ENCODE measurements around the gene GJB3.
A peak's percentile ranks its signal among the peaks of the same experiment; 100 is the strongest.
"Not testable (repeated sequence)": the region's sequence is repeated elsewhere in the genome, so short reads cannot be mapped to it uniquely, and the experiment has no call there.

Gene GJB3

GRCh38 chr1:34763142-34763781 is 17.8 kb upstream of the GJB3 start:
- Histone ChIP-seq H3K36me3 (ENCODE audit: low read depth) (0 out of 2 replicates have a peak, but pooled peaks cover 1% of the 10 kb centered on the region), H3K9me3 (ENCODE audit: severe bottlenecking) (no peaks in the 10 kb centered on the region), H3K4me3 (ENCODE audit: severe bottlenecking) (no peak overlapping the region), H3K4me1 (ENCODE audit: insufficient read depth, poor library complexity, severe bottlenecking) (peaks cover 37% of the 10 kb centered on the region), H3K27ac (ENCODE audit: poor library complexity, severe bottlenecking) (peak overlapping the region; percentile 92), H3K27me3 (ENCODE audit: insufficient read depth, poor library complexity, severe bottlenecking) (no peaks in the 10 kb centered on the region)
- no peak for TF ChIP-seq CTCF (IDR thresholded peaks at IDR 0.05; ENCODE audit: poor library complexity, severe bottlenecking)
- DNase-seq (ENCODE audit: low spot score) (no peak), ATAC-seq (ENCODE audit: low read depth) (peak; percentile 82)

GRCh38 chr1:34768856-34769255 is 12.2 kb upstream of the GJB3 start:
- TF ChIP-seq CTCF (IDR thresholded peaks at IDR 0.05; ENCODE audit: poor library complexity, severe bottlenecking), result no peak
- H3K27me3 ChIP-seq (ENCODE audit: insufficient read depth, poor library complexity, severe bottlenecking), result no peaks in the 10 kb centered on the region
- H3K4me3 ChIP-seq (ENCODE audit: severe bottlenecking), result no peak overlapping the region
- ATAC-seq (ENCODE audit: low read depth) (no peak), DNase-seq (ENCODE audit: low spot score) (no peak)
- no peaks in the 10 kb centered on the region for H3K9me3 ChIP-seq (ENCODE audit: severe bottlenecking)
- peak overlapping the region; percentile 12 for H3K27ac ChIP-seq (ENCODE audit: poor library complexity, severe bottlenecking)
- H3K4me1 ChIP-seq (ENCODE audit: insufficient read depth, poor library complexity, severe bottlenecking), result peaks cover 20% of the 10 kb centered on the region
- no peaks in the 10 kb centered on the region for H3K36me3 ChIP-seq (ENCODE audit: low read depth)

- ATAC-seq (ENCODE audit: low read depth) (peak; percentile 10; the same call in 1 of the 3 replicates), DNase-seq (ENCODE audit: low spot score) (no peak)
- Histone ChIP-seq H3K27ac (ENCODE audit: poor library complexity, severe bottlenecking) (no peak overlapping the region), H3K27me3 (ENCODE audit: insufficient read depth, poor library complexity, severe bottlenecking) (no peaks in the 10 kb centered on the region), H3K4me3 (ENCODE audit: severe bottlenecking) (no peak overlapping the region), H3K4me1 (ENCODE audit: insufficient read depth, poor library complexity, severe bottlenecking) (peaks cover 14% of the 10 kb centered on the region), H3K9me3 (ENCODE audit: severe bottlenecking) (no peaks in the 10 kb centered on the region), H3K36me3 (ENCODE audit: low read depth) (no peaks in the 10 kb centered on the region)
- TF ChIP-seq CTCF (IDR thresholded peaks at IDR 0.05; ENCODE audit: poor library complexity, severe bottlenecking), result no peak
These were observed 10.0 kb upstream of the GJB3 start for GRCh38 chr1:34770891-34771504.

- Histone ChIP-seq H3K4me1 (ENCODE audit: insufficient read depth, poor library complexity, severe bottlenecking) (peaks cover 14% of the 10 kb centered on the region), H3K9me3 (ENCODE audit: severe bottlenecking) (no peaks in the 10 kb centered on the region), H3K27ac (ENCODE audit: poor library complexity, severe bottlenecking) (no peak overlapping the region), H3K36me3 (ENCODE audit: low read depth) (no peaks in the 10 kb centered on the region), H3K4me3 (ENCODE audit: severe bottlenecking) (no peak overlapping the region), H3K27me3 (ENCODE audit: insufficient read depth, poor library complexity, severe bottlenecking) (no peaks in the 10 kb centered on the region)
- TF ChIP-seq CTCF (IDR thresholded peaks at IDR 0.05; ENCODE audit: poor library complexity, severe bottlenecking), result no peak
- DNase-seq (ENCODE audit: low spot score) (no peak), ATAC-seq (ENCODE audit: low read depth) (no peak)
These were observed 9.2 kb upstream of the GJB3 start for GRCh38 chr1:34771573-34772371.

- not testable (repeated sequence) for H3K9me3 ChIP-seq (ENCODE audit: severe bottlenecking); DNase-seq (ENCODE audit: low spot score); H3K4me3 ChIP-seq (ENCODE audit: severe bottlenecking); H3K27me3 ChIP-seq (ENCODE audit: insufficient read depth, poor library complexity, severe bottlenecking); ATAC-seq (ENCODE audit: low read depth); H3K36me3 ChIP-seq (ENCODE audit: low read depth); H3K27ac ChIP-seq (ENCODE audit: poor library complexity, severe bottlenecking)
- peaks cover 15% of the 10 kb centered on the region for H3K4me1 ChIP-seq (ENCODE audit: insufficient read depth, poor library complexity, severe bottlenecking)
These were observed 7.9 kb upstream of the GJB3 start for GRCh38 chr1:34773114-34773513.
